Kidney (tissue), 14 donors: ENCODE results near the gene ACTR8. TPM values are rescaled to one million over a fixed set of nuclear protein-coding genes. Genes with fewer than 3 reads are reported as not detected.
A peak's percentile ranks its signal among the peaks of the same experiment; 100 is the strongest.

Source experiments
- DNase-seq, 5 donors: peaks; one replicate each; pipeline ENCODE4 v3.0.0-alpha.2; 2013 to 2020
- FAIRE-seq: peaks from 2 replicates; lab custom pipeline; 2012; peaks lifted over from hg19 to GRCh38; lab: Jason Lieb, UNC
- H3K27ac ChIP-seq, 2 donors: one replicate each; pipeline ENCODE4 v1.7.0; 2013; ENCODE audit warnings: low read depth in 2 of 2, low read length in 2 of 2, inconsistent platforms in 1 of 2
- H3K27me3 ChIP-seq: one replicate; pipeline ENCODE4 v1.7.1; 2013; ENCODE audit warnings: low read length, inconsistent platforms; ENCODE audit not compliant: control insufficient read depth, insufficient read depth
- H3K36me3 ChIP-seq, 3 donors: one replicate each; pipeline versions ENCODE4 v1.7.0 to v1.7.1; 2013; ENCODE audit warnings: low read length in 3 of 3, control low read depth in 1 of 3, inconsistent platforms in 1 of 3; ENCODE audit not compliant: insufficient read depth in 3 of 3, control insufficient read depth in 2 of 3
- H3K4me1 ChIP-seq, 3 donors: one replicate each; pipeline versions ENCODE4 v1.7.0 to v1.7.1; 2013; ENCODE audit warnings: low read length in 3 of 3, inconsistent platforms in 1 of 3, low read depth in 1 of 3; ENCODE audit not compliant: control insufficient read depth in 2 of 3, insufficient read depth in 2 of 3
- H3K4me3 ChIP-seq, 3 donors: one replicate each; pipeline versions ENCODE4 v1.7.0 to v1.8.1; 2013; ENCODE audit warnings: low read length in 3 of 3, control low read depth in 1 of 3, inconsistent platforms in 1 of 3
- H3K9ac ChIP-seq, 3 donors: one replicate each; pipeline versions ENCODE4 v1.7.0 to v1.7.1; 2013; ENCODE audit warnings: low read length in 3 of 3, control low read depth in 1 of 3, inconsistent platforms in 1 of 3
- H3K9me3 ChIP-seq, 3 donors: one replicate each; pipeline versions ENCODE4 v1.7.0 to v1.7.1; 2013; ENCODE audit warnings: low read length in 3 of 3, control low read depth in 1 of 3, inconsistent platforms in 1 of 3; ENCODE audit not compliant: control insufficient read depth in 2 of 3, insufficient read depth in 1 of 3
- intact Hi-C: fragments of 100-400 bp; cut with DNase I; formaldehyde crosslinking; loops from one replicate; pipeline ENCODE4 v1.11.1; 2022
- polyA plus RNA-seq: library from polyadenylated mRNA; stranded (reverse); fragments of 350-450 nt; fragmentation: Illumina TruSeq; extraction: RNeasy Lipid Tissue Mini Kit (QIAGEN cat#74804); gene quantifications from one replicate; pipeline ENCODE4 v1.2.3, GENCODE V29; 2014; ENCODE audit warnings: low read depth, low replicate concordance; ENCODE audit not compliant: insufficient read depth
- total RNA-seq: library from RNA; stranded (reverse); fragmentation: NEBNext Ultra II Directional; extraction: Animal tissue kit (Norgen Biotek cat#: 25700); gene quantifications from one replicate; pipeline ENCODE4 v1.2.1, GENCODE V29; 2021
- TF ChIP-seq, protein P1 (sequence below): IDR thresholded peaks from 3 replicates; pipeline ENCODE4 v1.5.1; 2012; ENCODE audit warnings: mild to moderate bottlenecking, moderate library complexity, borderline replicate concordance; ENCODE audit not compliant: insufficient read depth; ENCODE audit errors: extremely low read depth
- donor health status: control.
- donor health status: control.
- donor health status: control.
- donor health status: control.
- donor health status: control.
- donor health status: DM: yes; HTN: yes; CAD: no.
- donor health status: Normal renal cell carcinoma (clear cell type).

Gene ACTR8
- total and polyA plus RNA-seq, 2 donors from 2014 or later: 20.4 to 29.6 TPM

GRCh38 chr3:53843195-53844177 lies 38.5 kb downstream of the ACTR8 start:
- H3K36me3 ChIP-seq: peaks cover 0 to 4% (median 0%) of the 10 kb centered on the region in 3 donors
- H3K4me1 ChIP-seq: peaks cover 0 to 25% (median 14%) of the 10 kb centered on the region in 3 donors
- DNase-seq (peak in 1 of 5 donors; percentile 44), FAIRE-seq (no peak)
- H3K9me3 ChIP-seq: no peaks in the 10 kb centered on the region
- intact Hi-C loops: no loop called here
- H3K4me3 ChIP-seq: peak overlapping the region in 2 of 3 donors; percentile 38 to 79
- peak overlapping the region; percentile 94 to 95 for H3K27ac ChIP-seq
- H3K9ac ChIP-seq: peak overlapping the region in 2 of 3 donors; percentile 37 to 56
- H3K27me3 ChIP-seq: peaks cover 7% of the 10 kb centered on the region
- TF ChIP-seq, protein P1, sequence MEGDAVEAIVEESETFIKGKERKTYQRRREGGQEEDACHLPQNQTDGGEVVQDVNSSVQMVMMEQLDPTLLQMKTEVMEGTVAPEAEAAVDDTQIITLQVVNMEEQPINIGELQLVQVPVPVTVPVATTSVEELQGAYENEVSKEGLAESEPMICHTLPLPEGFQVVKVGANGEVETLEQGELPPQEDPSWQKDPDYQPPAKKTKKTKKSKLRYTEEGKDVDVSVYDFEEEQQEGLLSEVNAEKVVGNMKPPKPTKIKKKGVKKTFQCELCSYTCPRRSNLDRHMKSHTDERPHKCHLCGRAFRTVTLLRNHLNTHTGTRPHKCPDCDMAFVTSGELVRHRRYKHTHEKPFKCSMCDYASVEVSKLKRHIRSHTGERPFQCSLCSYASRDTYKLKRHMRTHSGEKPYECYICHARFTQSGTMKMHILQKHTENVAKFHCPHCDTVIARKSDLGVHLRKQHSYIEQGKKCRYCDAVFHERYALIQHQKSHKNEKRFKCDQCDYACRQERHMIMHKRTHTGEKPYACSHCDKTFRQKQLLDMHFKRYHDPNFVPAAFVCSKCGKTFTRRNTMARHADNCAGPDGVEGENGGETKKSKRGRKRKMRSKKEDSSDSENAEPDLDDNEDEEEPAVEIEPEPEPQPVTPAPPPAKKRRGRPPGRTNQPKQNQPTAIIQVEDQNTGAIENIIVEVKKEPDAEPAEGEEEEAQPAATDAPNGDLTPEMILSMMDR: no peak

DNA sequence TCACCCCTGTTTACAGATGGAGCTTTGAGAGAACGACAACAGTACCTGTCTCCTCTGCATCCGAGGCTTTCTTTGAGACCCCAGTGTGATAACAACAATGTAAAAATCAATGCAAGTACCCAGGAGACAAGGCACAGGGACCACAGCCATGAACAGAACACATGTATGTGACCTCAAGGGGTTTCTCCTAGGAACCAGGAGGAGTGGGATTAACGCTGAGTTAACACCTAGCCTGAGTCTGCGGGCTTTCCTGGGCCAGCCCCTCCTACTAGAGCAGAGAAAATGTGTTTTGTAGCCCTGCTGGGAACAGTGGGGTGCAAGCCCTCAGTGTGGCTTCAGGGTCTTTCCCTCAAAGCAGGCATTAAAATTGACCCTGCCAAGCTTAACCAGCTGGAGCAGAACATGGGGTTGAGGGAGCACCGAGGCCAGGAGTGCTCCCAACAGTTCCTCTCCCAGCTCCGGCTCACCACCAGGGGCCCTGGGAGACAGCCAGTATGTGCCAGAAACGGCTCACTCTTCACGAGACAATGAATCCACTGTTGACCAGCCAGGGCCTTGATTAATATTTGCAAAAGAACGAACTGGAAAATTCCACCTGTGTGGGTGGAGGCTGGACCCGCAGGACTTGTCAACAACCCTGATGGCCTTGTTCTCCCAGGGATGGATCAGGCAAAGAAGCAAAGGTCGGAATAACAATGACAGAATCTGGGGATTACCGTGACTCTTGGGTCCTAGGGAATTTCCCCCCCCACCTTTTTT lies 39.3 kb downstream of the ACTR8 start:
- H3K36me3 ChIP-seq: peaks cover 0 to 4% (median 0%) of the 10 kb centered on the region in 3 donors
- peaks cover 7% of the 10 kb centered on the region for H3K27me3 ChIP-seq
- peak overlapping the region; percentile 94 to 95 for H3K27ac ChIP-seq
- FAIRE-seq: peak; percentile 62
- peak; percentile 61 to 91 (median 73) for DNase-seq
- H3K9ac ChIP-seq: peak overlapping the region in 2 of 3 donors; percentile 45 to 59
- H3K9me3 ChIP-seq: no peaks in the 10 kb centered on the region
- intact Hi-C loops: no loop called here
- H3K4me3 ChIP-seq: peak overlapping the region in 1 of 3 donors; percentile 55
- TF ChIP-seq, protein P1: peak; percentile 40
- peaks cover 0 to 25% (median 14%) of the 10 kb centered on the region in 3 donors for H3K4me1 ChIP-seq

GRCh38 chr3:53841296-53841695 lies 40.7 kb downstream of the ACTR8 start:
- Histone ChIP-seq H3K4me3 (no peak overlapping the region), H3K4me1 (peaks cover 0 to 25% (median 9%) of the 10 kb centered on the region in 3 donors), H3K27me3 (no peaks in the 10 kb centered on the region), H3K36me3 (peaks cover 0 to 4% (median 0%) of the 10 kb centered on the region in 3 donors), H3K9ac (peak overlapping the region in 1 of 3 donors; percentile 38), H3K9me3 (no peaks in the 10 kb centered on the region), H3K27ac (peak overlapping the region; percentile 1 to 49)
- no peak for FAIRE-seq
- DNase-seq: peak in 1 of 5 donors; percentile 22
- TF ChIP-seq, protein P1: no peak
- intact Hi-C loops: no loop called here
